Body of pancreas (tissue), 4 donors: ENCODE data around the gene PHF21B.

Source experiments
- POLR2A ChIP-seq, 3 donors: fragments of 450-650 bp; IDR thresholded peaks; one replicate each; pipeline ENCODE4 v1.6.1; 2016; ENCODE audit warnings: antibody characterized with exemption in 3 of 3, mild to moderate bottlenecking in 2 of 3
- TF ChIP-seq, protein P1 (sequence below), 7 experiments: fragments of 450-650 bp in 4 of 7; fragments of 200-600 bp in 3 of 7; sonication (generic) in 3 of 7; IDR thresholded peaks; one replicate each; pipeline ENCODE4 v1.5.1; 2016 to 2019; ENCODE audit warnings: antibody characterized with exemption in 7 of 7

DNA sequence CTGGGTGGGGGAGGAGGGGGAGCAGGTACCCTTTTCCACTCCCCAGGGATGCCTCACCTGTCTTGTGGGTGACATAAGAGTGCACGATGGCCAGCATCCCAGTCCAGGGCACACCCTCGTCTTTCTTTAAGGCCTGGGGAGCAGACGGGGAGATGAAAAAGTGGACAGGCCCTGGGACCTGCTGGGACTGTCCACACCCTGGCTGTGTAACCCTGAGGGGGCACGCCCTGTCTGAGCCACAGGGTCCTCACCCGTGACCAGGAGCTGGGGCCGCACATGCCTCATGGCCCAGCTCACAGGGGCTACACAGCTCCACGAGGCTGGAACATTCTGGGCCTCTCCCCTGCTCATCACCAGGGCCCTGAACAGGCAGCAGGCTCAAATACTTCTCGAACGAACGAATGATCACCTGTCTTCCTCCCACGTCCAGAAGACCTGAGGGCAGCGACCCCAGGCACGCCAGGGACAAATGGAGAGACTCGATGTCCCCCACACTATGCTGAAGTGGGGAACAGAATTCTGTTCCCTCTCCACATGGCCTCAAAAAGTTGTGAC is 123.9 kb downstream of the PHF21B start:
- TF ChIP-seq POLR2A (IDR thresholded peaks at IDR 0.05), result no peak
- TF ChIP-seq, protein P1, sequence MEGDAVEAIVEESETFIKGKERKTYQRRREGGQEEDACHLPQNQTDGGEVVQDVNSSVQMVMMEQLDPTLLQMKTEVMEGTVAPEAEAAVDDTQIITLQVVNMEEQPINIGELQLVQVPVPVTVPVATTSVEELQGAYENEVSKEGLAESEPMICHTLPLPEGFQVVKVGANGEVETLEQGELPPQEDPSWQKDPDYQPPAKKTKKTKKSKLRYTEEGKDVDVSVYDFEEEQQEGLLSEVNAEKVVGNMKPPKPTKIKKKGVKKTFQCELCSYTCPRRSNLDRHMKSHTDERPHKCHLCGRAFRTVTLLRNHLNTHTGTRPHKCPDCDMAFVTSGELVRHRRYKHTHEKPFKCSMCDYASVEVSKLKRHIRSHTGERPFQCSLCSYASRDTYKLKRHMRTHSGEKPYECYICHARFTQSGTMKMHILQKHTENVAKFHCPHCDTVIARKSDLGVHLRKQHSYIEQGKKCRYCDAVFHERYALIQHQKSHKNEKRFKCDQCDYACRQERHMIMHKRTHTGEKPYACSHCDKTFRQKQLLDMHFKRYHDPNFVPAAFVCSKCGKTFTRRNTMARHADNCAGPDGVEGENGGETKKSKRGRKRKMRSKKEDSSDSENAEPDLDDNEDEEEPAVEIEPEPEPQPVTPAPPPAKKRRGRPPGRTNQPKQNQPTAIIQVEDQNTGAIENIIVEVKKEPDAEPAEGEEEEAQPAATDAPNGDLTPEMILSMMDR (IDR thresholded peaks at IDR 0.05), result no peak
